GM18499 (cell line): ENCODE measurements around the gene ZNF324.

Source experiments
- ATAC-seq: cut with Tn5 transposase; IDR thresholded peaks from one replicate; pipeline ENCODE4 v1.9.1; 2021; ENCODE audit warnings: moderate number of reproducible peaks; ENCODE audit not compliant: insufficient read depth, unreplicated experiment

ZNF324 gene

GRCh38 chr19:58519355-58520256 lies 52.7 kb downstream of the ZNF324 start, which contains the start of gene ZBTB45:
Gene ZBTB45, minus strand, starts transcription at chr19:58519810. Its CDS starts 2,137 bp downstream, at chr19:58517673.
- ATAC-seq: peak; percentile 78

GRCh38 chr19:58520257-58520599 lies 53.3 kb downstream of the ZNF324 start:
- ATAC-seq: no peak

- no peak for ATAC-seq
Measured at GRCh38 chr19:58521651-58522050, 54.8 kb downstream of the ZNF324 start.

DNA sequence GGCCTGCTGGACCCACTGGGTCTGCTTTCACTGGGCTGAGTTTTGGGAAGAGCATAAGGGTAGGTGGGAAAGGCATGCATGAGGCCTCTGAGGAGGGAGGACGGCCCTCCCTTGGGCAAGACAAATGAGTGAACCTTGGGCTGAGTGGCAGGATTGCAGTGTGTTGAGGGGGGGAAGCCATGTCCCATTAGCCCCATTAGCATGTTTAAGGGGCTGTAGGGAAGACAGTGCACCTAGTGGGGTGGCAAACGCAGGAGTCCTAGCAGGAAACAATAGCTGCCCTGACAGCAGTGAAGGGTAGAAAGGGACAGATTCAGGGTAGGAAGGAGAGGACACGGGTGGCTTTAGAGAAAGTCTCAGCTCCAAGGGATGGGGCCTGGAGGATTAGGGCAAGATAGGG lies 55.8 kb downstream of the ZNF324 start:
- no peak for ATAC-seq
